HG03520 (cell line): ENCODE measurements around the gene ME1.
"Not testable (repeated sequence)": the region's sequence is repeated elsewhere in the genome, so short reads cannot be mapped to it uniquely, and the experiment has no call there.

Experiments
- ATAC-seq: cut with Tn5 transposase; IDR thresholded peaks from one replicate; pipeline ENCODE4 v1.9.1; 2021; ENCODE audit warnings: mild to moderate bottlenecking, moderate library complexity; ENCODE audit not compliant: unreplicated experiment

The ME1 gene

DNA sequence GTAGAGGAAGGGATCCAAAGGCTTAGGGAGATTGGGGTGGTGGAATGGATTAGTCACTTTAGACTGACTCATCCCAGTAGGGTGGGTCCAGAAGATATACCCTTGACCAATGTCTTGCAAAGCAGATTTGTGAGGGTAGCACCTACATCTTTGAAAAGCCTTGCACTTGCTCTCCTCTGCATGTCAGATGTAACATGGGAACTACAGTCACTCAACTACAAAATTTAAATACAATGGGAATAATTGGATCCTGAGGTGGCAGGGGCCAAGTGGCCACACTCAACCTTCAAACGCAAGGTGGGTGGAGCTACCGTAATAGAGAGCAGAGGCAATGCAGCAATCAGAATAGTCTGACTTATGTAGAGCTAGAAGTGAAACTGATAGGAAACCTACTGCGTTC is 71.2 kb downstream of the ME1 start:
- no peak for ATAC-seq

DNA sequence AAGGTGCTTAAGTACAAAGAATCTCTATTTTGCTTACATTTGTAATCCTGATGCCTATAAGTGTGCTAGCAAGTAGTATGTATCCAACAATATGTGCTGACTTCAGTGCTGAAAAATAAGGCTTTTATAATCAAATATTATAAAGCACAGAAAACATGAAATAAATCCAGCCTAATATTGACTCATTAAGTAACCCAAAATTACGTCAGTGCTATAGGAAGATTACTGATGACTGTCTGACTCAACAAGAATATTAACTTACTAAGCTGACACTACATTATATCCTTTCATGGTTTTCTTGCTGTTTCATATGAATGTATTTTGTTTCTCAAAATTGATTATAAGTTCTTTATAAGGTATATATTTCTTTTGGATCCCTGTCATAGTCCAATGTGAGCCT is 76.1 kb downstream of the ME1 start:
- ATAC-seq = no peak

DNA sequence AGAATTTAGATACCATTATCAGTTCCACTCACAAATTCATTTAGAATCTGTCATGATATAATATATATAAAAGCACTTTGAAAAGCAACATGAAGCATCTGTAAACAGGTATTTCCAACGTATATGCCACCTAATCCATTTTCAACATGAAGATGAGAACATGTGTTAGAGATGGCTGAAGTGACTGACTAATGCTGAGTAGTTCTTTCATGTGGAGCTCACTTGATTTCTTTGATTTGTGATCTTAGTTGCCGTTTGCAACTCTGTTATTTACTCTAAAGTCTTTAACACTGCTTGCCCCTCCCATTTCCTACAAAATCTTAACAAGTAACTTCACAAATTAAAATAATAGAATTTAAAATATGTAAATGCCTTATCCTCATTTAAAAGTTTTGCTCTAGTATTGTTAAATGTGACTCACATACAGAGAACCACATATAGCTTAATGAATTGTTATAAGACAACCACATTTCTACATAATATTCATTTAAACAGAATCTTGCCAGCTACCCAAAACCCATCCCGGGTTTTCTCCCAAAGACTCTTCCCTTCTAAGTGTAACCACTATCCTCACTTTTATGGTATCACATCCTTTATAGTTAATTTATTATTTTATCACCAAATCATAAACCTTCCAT is 78.3 kb downstream of the ME1 start:
- no peak for ATAC-seq

DNA sequence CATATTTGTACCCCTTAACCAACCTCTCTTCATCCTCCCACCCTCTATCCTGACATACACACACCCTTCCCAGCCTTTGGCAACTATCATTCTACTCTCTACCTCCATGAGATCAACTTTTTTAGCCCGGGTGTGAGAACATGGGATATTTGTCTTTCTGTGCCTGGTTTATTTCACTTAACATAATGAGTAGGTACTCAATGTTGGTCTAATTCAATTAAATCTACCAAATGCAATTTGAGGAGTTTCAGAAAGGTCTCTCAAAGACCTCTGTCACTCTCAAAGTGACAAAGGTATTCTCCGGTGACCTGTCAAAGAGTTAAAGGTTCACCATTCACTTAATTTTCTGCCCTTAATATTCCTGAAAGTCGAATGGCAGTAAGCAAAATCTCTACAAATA is 87.7 kb downstream of the ME1 start:
- no peak for ATAC-seq

DNA sequence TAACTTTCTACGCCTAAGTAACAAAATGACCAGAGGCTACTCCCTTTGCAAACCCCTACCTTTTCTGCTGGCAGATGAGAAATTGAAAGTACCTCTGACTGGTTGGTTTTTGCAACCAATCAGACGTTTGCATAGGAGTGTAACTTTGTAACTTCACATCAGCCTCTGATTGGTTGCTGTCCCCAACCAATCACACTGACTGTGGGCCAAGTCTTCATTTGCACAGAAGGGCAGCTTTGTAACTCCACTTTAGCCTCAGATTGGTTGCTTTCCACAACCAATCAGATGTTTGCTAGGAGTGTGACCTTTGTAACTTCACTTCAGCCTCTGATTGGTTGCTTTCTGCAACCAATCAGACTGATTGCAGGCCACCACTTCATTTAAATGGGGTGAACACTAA is 89.1 kb downstream of the ME1 start:
- ATAC-seq = no peak

DNA sequence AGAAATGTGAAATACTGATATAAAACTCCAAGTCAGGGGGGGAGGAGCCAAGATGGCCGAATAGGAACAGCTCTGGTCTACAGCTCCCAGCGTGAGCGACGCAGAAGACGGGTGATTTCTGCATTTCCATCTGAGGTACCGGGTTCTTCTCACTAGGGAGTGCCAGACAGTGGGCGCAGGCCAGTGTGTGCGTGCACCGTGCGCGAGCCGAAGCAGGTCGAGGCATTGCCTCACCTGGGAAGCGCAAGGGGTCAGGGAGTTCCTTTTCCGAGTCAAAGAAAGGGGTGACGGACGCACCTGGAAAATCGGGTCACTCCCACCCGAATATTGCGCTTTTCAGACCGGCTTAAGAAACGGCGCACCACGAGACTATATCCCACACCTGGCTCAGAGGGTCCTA is 96.9 kb downstream of the ME1 start:
- not testable (repeated sequence) for ATAC-seq

DNA sequence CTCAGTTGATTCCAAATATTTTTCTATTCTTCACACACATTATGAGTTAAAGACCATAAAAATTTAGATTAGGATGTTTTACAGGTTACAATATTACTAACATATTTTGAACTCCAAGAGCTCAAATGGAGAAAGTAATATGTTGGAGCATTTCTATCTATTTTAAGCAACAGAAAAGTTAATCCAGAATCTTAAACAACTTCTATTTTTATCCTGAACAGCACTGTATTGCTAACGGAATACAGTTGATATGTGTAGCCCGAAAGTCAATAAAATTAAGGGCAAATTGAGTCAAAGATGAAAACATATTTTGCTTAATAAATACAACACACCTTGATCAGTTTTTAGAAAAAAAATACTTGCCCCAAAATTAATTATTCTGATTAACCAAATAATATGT is 97.4 kb downstream of the ME1 start:
- ATAC-seq = no peak

DNA sequence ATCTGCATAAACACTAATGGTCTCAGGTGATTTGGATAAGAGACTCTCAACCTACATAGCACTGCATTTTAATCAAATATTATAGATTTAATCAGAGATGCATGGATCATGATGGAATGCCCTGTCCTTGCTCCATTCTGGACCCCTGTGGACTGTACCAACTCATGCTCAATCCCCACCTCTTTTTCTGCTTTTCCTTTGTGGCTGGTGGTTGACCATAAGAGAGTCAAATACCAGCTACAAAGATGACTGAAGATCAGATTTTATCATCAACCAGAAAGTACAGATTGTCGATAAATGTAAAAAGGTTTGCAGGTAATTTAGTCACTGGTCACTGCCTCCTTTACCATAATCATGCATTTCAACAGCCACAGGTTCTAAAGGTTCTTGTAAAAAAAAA is 116.2 kb downstream of the ME1 start:
- no peak for ATAC-seq

DNA sequence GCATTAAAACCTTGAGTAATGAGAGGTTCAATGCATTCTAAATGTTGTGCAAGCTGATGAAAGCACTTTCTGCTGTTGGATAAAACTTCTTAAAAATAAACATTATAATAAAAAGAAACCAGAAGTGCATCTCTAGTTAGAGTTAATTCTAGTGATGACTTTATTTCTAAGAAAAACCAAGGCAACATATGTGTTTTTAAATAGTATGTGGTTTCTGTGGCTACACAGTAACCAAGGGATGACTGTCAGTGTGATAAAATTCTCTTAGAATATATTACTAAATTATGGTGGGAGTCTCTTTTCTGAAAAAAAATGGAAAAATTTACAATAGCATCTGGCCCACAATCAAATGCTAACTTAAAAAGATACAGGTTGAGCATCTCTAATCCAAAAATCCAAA is 117.0 kb downstream of the ME1 start:
- ATAC-seq = no peak

DNA sequence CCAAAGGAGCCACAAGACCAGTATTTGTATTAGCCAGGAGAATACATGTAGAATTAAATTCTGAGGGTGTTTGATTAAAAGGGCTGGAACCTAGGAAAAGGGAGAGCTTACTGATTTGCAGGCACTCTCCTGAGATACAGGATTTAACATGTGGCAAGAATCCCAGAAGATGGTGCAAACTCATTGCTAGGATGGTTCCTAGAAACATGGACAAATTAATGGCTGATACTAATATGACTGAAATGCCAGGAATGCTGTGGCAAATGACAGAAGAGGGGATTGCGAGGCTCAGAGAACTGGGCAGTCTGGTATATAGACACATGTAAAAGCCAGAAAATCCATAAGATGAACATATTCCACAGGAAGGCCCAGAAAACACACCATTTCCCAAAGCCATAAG is 119.6 kb downstream of the ME1 start:
- ATAC-seq = no peak

DNA sequence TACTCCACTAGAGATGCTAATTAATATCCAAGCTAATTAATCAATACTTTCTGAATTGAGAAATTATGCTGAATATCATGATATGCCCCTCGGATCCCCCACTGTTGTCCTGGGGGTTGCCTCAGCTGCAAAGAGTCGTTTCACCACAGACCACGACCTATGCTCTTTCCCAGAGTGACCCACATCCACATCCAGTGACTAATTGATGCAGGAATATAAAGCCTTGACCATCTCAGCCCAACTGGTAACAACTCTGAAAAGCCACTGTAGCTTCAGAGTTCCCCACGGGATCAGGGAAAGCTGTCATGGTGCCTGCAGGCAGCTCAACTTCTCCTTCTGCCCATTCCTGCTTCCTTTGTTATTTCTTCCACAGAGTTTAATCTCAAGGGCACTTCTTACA is 120.8 kb downstream of the ME1 start:
- ATAC-seq = no peak

DNA sequence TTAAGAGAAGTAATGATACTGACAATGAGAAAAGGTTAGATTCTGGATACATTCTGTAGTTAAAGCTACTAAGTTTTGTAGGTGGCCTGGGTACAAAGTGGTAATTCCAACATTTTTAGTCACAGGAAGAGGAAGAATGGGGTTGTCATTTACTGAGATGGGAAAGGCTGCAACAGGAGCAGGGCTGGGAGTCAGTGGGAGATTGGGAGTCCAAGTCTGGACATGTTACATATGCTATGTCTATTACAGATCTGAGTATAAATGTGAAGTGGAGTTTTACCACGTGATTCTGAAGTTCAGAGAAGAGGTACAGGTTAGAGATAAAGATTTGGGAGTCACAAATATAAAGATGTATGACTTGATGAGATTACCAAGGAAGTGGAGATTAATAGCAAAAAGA is 121.5 kb downstream of the ME1 start:
- no peak for ATAC-seq

DNA sequence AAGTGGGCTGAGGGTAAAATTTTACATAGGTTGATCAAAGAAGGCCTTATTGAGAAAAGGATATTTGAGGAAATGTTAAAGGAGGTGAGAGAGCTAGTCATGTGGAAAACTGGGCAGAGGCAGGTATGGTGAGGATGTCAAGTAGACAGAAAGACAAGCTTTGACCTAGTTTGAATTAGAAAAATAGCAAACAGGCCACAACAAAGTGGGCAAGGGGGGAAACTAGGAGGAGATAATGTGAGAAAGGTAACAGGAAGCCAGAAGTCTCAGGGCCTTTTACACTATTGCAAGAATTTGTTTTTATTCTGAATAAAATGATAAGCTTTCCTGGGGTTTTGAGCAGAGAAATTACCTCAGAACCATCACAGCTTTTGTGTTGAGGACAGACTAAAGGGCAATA is 122.0 kb downstream of the ME1 start:
- no peak for ATAC-seq

DNA sequence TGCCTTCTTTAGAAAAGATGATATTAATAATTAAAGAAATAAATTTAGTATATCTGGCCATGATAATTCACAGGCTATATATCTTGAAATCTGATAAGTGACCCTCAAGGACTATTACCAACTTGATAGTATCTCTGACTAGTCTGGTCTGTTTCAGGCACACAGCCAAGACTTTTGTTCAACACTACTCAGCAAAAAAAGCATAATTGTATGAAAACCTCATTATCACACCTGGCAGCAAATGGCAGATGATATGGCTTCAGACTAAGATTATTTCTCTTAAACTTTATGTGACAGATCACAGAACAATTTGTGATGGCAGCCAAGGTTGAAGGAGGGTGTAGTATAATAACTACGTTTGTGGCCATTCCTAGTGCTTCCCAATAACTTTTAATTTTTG is 123.0 kb downstream of the ME1 start:
- no peak for ATAC-seq

DNA sequence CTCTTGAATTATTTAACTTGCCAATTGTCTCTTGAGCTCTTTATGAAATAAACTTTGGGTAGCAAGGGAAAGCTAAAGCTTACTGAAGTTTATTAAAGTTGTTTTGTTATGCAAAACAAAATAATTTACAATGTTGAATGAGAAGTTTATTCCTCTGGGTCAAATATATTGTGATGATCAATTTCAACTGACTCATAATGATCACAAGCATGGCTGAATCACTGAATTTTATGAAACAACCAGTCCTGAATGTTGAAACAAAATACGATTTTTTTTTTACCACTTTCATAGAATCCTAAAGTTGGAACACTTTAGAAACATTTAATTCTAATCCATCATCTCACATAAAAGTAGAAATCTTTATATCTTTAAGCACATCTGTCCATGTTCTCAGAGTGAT is 127.4 kb downstream of the ME1 start:
- no peak for ATAC-seq

DNA sequence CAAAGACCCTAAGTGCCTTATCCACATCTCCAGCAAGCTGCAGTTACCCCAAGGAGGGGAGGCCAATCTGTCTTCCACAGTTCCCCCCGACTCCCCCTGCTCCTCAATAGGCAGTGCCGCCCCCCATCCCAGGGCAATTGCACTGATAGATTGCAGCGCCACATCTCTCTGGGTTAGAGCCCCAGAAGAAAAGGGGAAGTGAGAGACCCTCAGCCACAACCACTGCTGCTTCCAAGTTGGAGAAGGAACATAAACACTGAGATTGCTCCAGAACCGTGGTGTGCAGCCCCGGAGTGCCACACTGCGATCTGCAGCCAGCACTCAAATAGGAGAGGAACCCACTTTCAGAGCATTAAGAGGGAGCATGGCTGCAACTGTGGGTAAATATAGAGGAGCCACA is 136.2 kb downstream of the ME1 start:
- ATAC-seq = no peak

DNA sequence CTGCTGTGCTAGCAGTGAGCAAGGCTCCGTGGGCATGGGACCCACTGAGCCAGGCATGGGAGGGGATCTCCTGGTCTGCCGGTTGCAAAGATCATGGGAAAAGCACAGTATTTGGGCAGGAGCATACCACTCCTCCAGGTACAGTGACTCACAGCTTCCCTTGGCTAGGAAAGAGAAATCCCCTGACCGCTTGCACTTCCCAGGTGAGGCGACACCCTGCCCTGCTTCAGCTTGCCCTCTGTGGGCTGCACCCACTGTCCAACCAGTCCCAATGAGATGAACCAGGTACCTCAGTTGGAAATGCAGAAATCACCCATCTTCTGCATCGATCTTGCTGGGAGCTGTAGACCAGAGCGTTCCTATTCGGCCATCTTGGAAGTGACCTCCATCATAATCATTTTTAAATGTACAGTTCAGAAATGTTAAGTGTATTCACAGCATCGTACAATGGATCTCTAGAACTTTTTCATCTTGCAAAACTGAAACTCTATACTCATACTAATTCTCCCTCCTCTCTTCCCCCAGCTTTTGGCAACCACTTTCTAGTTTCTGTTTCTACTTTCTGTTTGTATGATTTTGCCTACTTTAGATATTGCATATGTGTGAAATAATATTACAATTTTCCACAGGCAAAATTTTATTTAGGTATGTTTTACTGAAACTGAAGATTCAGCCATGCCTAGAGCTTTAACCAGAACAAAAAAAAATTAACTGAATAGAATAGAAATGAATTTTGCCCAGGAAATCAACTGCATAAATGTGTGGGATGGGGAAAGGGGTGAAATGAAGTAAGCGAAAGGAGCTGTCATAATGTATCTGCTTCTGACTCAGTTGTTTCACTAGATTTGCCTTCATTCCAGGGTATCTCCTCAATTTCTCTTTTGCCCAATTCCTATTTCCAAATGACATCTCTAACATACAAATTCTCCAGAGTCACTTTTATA is 137.7 kb downstream of the ME1 start:
- peak; percentile 87 for ATAC-seq

DNA sequence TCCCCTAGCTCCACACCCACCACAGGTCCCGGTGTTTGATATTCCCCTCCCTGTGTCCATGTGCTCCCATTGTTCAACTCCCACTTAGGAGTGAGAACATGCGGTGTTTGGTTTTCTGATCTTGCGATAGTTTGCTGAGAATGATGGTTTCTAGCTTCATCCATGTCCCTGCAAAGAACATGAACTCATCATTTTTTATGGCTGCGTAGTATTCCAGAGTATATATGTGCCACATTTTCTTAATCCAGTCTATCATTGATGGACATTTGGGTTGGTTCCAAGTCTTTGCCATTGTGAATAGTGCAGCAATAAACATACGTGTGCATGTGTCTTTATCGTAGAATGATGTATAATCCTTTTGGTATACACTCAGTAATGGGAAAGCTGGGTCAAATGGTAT is 143.6 kb downstream of the ME1 start:
- not testable (repeated sequence) for ATAC-seq

DNA sequence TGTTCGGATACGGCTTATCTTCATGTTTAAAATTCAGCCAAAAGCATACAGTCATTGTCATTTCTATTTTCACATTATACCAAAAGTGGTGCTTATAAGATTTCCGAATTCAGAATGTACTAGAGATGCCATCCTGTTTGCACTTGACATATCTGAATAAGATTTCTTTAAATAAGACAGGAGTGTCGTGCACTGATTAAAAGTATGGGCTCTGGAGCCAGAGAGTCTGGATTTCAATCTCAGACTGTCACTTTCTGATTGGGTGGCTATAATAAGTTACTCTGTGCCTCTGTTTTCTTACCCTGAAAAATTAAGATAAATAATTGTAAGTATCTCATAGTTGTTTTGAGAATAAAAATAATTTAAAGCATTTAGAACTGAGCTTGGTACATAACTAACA is 144.9 kb downstream of the ME1 start:
- no peak for ATAC-seq

DNA sequence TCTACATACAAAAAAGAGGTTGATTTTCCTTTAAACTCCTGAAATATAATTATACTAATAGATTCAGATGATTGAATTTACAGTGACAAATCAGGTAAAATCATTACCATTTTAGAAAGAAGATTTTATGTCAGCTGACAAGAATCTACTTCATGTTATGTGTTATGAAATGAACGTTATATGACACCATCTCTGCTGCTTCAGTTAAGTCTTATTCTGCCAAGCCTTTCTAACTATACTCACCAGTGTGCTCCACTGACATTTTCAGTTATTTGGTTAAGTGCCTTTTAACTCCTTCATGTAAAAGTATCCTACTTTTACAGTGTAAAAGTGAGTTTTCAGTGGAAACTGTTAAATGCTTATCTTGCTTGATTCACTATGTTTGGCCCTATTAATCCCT is 157.3 kb downstream of the ME1 start:
- no peak for ATAC-seq

DNA sequence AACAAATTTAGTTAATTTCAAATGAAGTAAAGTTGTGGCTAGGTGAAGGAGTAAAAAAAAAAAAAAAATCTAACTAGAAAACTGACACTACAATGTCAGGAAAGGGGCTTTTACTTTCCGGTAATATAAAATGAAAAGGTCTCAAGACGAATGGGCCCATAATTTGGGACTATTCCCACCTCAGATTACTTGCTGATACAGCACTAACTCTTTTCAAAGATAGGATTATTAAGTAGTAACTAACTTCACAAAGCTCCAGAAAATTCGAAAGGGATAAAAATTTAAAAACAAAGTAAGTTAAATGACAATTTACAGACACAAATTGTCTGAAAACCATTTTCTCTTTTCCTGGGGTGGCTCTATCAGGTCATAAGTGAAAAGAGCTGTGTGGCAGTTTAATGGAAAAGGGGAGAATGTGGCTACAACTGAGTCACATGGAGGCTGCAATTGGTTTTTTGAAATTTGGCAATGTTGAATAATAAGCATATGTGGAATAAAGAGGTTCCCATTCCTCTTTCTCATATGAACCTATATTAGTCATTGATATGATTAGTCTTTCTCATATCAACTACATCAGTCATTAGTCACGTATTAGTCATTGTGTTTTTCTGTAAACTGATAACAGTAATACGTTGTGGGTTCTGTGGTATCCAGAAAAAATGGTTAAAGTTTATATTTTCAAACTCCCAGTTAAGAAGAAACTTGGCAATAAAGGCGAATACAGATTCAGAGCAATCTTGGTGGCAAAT is 159.7 kb downstream of the ME1 start:
- peak; percentile 91 for ATAC-seq

DNA sequence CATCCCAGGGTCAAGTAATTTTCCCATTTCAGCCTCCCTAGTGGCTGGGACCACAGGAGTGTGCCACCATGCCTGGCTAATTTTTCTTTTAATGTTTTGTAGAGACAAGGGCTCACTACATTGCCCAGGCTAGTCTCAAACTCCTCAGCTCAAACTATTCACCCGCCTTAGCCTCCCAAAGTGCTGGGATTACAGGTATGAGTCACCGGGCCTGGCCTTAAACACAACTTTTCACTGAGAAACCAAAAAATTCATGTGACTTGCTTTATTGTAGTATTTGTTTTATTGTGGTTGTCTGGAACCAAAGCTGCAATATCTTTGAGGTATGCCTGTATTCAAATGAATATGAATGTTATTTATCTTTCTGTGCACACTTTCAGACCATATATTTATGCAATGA is 165.5 kb downstream of the ME1 start:
- ATAC-seq = no peak
